ENCODE data around the gene IGF2BP3.
A peak's percentile ranks its signal among the peaks of the same experiment; 100 is the strongest.

The IGF2BP3 gene

GRCh38 chr7:23291957-23292560 is 178.2 kb downstream of the IGF2BP3 start:
- no peak for DNase-seq

- DNase-seq: no peak
Observed at GRCh38 chr7:23290993-23291392, 179.3 kb downstream of the IGF2BP3 start.

GRCh38 chr7:23287612-23288011 is 182.7 kb downstream of the IGF2BP3 start:
- no peak for DNase-seq

GRCh38 chr7:23285657-23286646 is 184.3 kb downstream of the IGF2BP3 start:
- no peak for DNase-seq

- no peak for DNase-seq
Observed at GRCh38 chr7:23284871-23285270, 185.4 kb downstream of the IGF2BP3 start.

- DNase-seq: no peak
Observed at GRCh38 chr7:23283086-23283485, 187.2 kb downstream of the IGF2BP3 start.

GRCh38 chr7:23279819-23280525 is 190.3 kb downstream of the IGF2BP3 start:
- DNase-seq: no peak

GRCh38 chr7:23277359-23277989 is 192.8 kb downstream of the IGF2BP3 start:
- peak; percentile 62 for DNase-seq

- DNase-seq: no peak
Observed at GRCh38 chr7:23276947-23277346, 193.3 kb downstream of the IGF2BP3 start.

- DNase-seq: no peak
Observed at GRCh38 chr7:23276376-23276775, 193.9 kb downstream of the IGF2BP3 start.

GRCh38 chr7:23275912-23276311 is 194.4 kb downstream of the IGF2BP3 start:
- no peak for DNase-seq

- DNase-seq: peak; percentile 84
Observed at GRCh38 chr7:23273141-23273599, 197.1 kb downstream of the IGF2BP3 start.

GRCh38 chr7:23272275-23272674 is 198.0 kb downstream of the IGF2BP3 start:
- DNase-seq: no peak

- DNase-seq: no peak
Observed at GRCh38 chr7:23268746-23269145, 201.5 kb downstream of the IGF2BP3 start.

GRCh38 chr7:23268167-23268566 is 202.1 kb downstream of the IGF2BP3 start:
- no peak for DNase-seq

GRCh38 chr7:23267357-23267756 is 202.9 kb downstream of the IGF2BP3 start:
- DNase-seq: no peak

- no peak for DNase-seq
Observed at GRCh38 chr7:23266918-23267317, 203.4 kb downstream of the IGF2BP3 start.

GRCh38 chr7:23264916-23265458 is 205.3 kb downstream of the IGF2BP3 start:
- DNase-seq: no peak

GRCh38 chr7:23261843-23262452 is 208.3 kb downstream of the IGF2BP3 start:
- DNase-seq: peak; percentile 38

GRCh38 chr7:23260371-23260770 is 209.9 kb downstream of the IGF2BP3 start:
- DNase-seq: no peak

All from NCI-H1694 (cell line).